Lung (tissue), 13 donors: ENCODE results near the gene LSM2. TPM values are rescaled to one million over a fixed set of nuclear protein-coding genes. Genes with fewer than 3 reads are reported as not detected.

Experiments
- ATAC-seq: fragments of 200-7000 bp; cut with Tn5 transposase; one replicate; pipeline ENCODE4 v1.9.1; 2020; ENCODE audit warnings: moderate number of reproducible peaks; ENCODE audit not compliant: insufficient read depth, low FRiP score
- DNase-seq, 3 donors: peaks; one replicate each; pipeline ENCODE4 v3.0.0-alpha.2; 2013 to 2017
- H3K27ac ChIP-seq, 2 donors: one replicate each; pipeline ENCODE4 v1.5.1; 2013; ENCODE audit warnings: mild to moderate bottlenecking in 2 of 2, moderate library complexity in 2 of 2, control low read depth in 1 of 2, inconsistent platforms in 1 of 2, low read depth in 1 of 2, low read length in 1 of 2
- H3K27me3 ChIP-seq, 3 donors: one replicate each; pipeline ENCODE4 v1.5.1; 2013; ENCODE audit warnings: low read length in 2 of 3; ENCODE audit not compliant: control insufficient read depth in 3 of 3, insufficient read depth in 3 of 3
- H3K36me3 ChIP-seq, 4 donors: one replicate each; pipeline ENCODE4 v1.5.1; 2013; ENCODE audit warnings: low read length in 4 of 4, mild to moderate bottlenecking in 1 of 4, moderate library complexity in 1 of 4; ENCODE audit not compliant: control insufficient read depth in 4 of 4, insufficient read depth in 4 of 4
- H3K4me1 ChIP-seq, 5 donors: one replicate each; pipeline ENCODE4 v1.5.1; 2013; ENCODE audit warnings: low read length in 5 of 5, mild to moderate bottlenecking in 2 of 5, moderate library complexity in 1 of 5; ENCODE audit not compliant: control insufficient read depth in 5 of 5, insufficient read depth in 5 of 5
- H3K4me3 ChIP-seq: one replicate; pipeline ENCODE4 v1.5.1; 2013; ENCODE audit warnings: mild to moderate bottlenecking, control low read depth, moderate library complexity
- H3K9ac ChIP-seq, 2 donors: one replicate each; pipeline ENCODE4 v1.5.1; 2013; ENCODE audit warnings: low read length in 2 of 2, control low read depth in 1 of 2; ENCODE audit not compliant: insufficient read depth in 1 of 2
- H3K9me3 ChIP-seq, 4 donors: one replicate each; pipeline ENCODE4 v1.5.1; 2013; ENCODE audit warnings: low read length in 3 of 4, mild to moderate bottlenecking in 1 of 4, moderate library complexity in 1 of 4; ENCODE audit not compliant: control insufficient read depth in 4 of 4, insufficient read depth in 3 of 4
- CTCF ChIP-seq: IDR thresholded peaks from 2 replicates; pipeline ENCODE4 v1.5.1; 2012; ENCODE audit warnings: mild to moderate bottlenecking; ENCODE audit errors: control extremely low read depth, extremely low read depth
- WGBS, 2 donors: extraction: QIAGEN DNeasy Blood & Tissue Kit; methylation state at CpG; one replicate each; pipeline ENCODE4 v1.1.7; 2013; 5-methylcytosine and 5-hydroxymethylcytosine counted together
- polyA plus RNA-seq, 2 donors: library from polyadenylated mRNA; stranded (reverse); fragments of 200-250 nt; gene quantifications; one replicate each; pipeline ENCODE4 v1.2.1, GENCODE V29; 2013
- small RNA-seq: library from RNA; depleted of rRNA; stranded (forward); fragments of <200 nt; gene quantifications from one replicate; pipeline ENCODE3, GENCODE V24; 2014; ENCODE audit warnings: low replicate concordance
- total RNA-seq, 2 donors: library from RNA; depleted of rRNA in 1 of 2; stranded (reverse); fragments of >200 nt in 1 of 2; gene quantifications; one replicate each; pipeline ENCODE4 v1.2.1, GENCODE V29; 2014 to 2021
- donor health status: control.
- donor health status: control.
- donor health status: Bipolar disorder and iron deficiency.
- donor health status: healthy.
- donor health status: DM: yes; HTN: yes; CAD: no.

LSM2 gene
- total and polyA plus RNA-seq, 4 donors: 22.0 to 66.7 (median 45.7) TPM

GRCh38 chr6:31752739-31753319 is 53.9 kb downstream of the LSM2 start:
- Histone ChIP-seq H3K27me3 (no peaks in the 10 kb centered on the region), H3K4me1 (no peaks in the 10 kb centered on the region), H3K27ac (no peak overlapping the region), H3K36me3 (peaks cover 0 to 1% (median 0%) of the 10 kb centered on the region in 4 donors), H3K9me3 (no peaks in the 10 kb centered on the region), H3K9ac (no peak overlapping the region), H3K4me3 (no peak overlapping the region)
- ATAC-seq: no peak
- TF ChIP-seq CTCF: no peak
- WGBS, 2 donors: 76 to 80% methylated on average over 8 of the region's 8 CpGs
- DNase-seq: no peak

GRCh38 chr6:31750411-31751022 is 56.2 kb downstream of the LSM2 start:
- H3K9ac ChIP-seq: no peak overlapping the region
- H3K27ac ChIP-seq: no peak overlapping the region
- no peaks in the 10 kb centered on the region for H3K9me3 ChIP-seq
- H3K27me3 ChIP-seq: no peaks in the 10 kb centered on the region
- H3K4me3 ChIP-seq: no peak overlapping the region
- no peaks in the 10 kb centered on the region for H3K4me1 ChIP-seq
- peaks cover 0 to 5% (median 2%) of the 10 kb centered on the region in 4 donors for H3K36me3 ChIP-seq
- DNase-seq (no peak), ATAC-seq (no peak)
- 89 to 97% methylated on average over 7 of the region's 7 CpGs for WGBS, 2 donors
- TF ChIP-seq CTCF: no peak

GRCh38 chr6:31749301-31750036 is 57.3 kb downstream of the LSM2 start:
- WGBS, 2 donors: 91 to 92% methylated on average over 8 of the region's 8 CpGs
- no peaks in the 10 kb centered on the region for H3K9me3 ChIP-seq
- H3K36me3 ChIP-seq: peaks cover 0 to 5% (median 2%) of the 10 kb centered on the region in 4 donors
- H3K27me3 ChIP-seq: no peaks in the 10 kb centered on the region
- DNase-seq (no peak), ATAC-seq (no peak)
- H3K4me1 ChIP-seq: no peaks in the 10 kb centered on the region
- H3K27ac ChIP-seq: no peak overlapping the region
- H3K9ac ChIP-seq: no peak overlapping the region
- no peak for TF ChIP-seq CTCF
- no peak overlapping the region for H3K4me3 ChIP-seq

Small RNA genes within 50 kb of the gene (small RNA-seq; reads per million reads assigned to genes)
- gene MSH5-SAPCD1 (not detected), gene RF00019 (not detected), gene RNU6-850P (not detected), gene SAPCD1 (not detected), gene SNORD48 (146 reads per million, percentile 98 among the genes with 10 or more reads in this experiment), gene SNORD52 (not detected)

Other genes with a start within 250 kb of the LSM2 start
Only the 30 nearest of the 40 such genes appear.
- 100 to 1,000 TPM; 164 to 259 TPM for gene BAG6, start 154.3 kb downstream of the LSM2 start, total RNA-seq
- 100 to 1,000 TPM; 189 to 322 TPM for gene BAG6, start 154.3 kb downstream of the LSM2 start, polyA plus RNA-seq
- 1 to 10 TPM; 1.3 to 2.5 TPM for gene APOM, start 151.1 kb downstream of the LSM2 start, total RNA-seq
- 1 to 10 TPM; 2.2 to 8.8 TPM for gene APOM, start 151.1 kb downstream of the LSM2 start, polyA plus RNA-seq
- gene C6orf47, start 146.2 kb downstream of the LSM2 start, total RNA-seq: 10 to 100 TPM; 18.9 to 26.8 TPM
- 10 to 100 TPM; 23.5 to 24.5 TPM for gene C6orf47, start 146.2 kb downstream of the LSM2 start, polyA plus RNA-seq
- 10 to 100 TPM; 13.3 to 16.6 TPM for gene GPANK1, start 142.0 kb downstream of the LSM2 start, total RNA-seq
- 10 to 100 TPM; 12.7 to 15.7 TPM for gene GPANK1, start 142.0 kb downstream of the LSM2 start, polyA plus RNA-seq
- 100 to 1,000 TPM; 114 to 123 TPM for gene CSNK2B, start 140.9 kb downstream of the LSM2 start, total RNA-seq
- 100 to 1,000 TPM; 150 to 154 TPM for gene CSNK2B, start 140.9 kb downstream of the LSM2 start, polyA plus RNA-seq
- gene LY6G5B, start 137.0 kb downstream of the LSM2 start, total RNA-seq: 10 to 100 TPM in 1 of 2 donors, 1 to 10 TPM in 1; 5.7 to 13.7 TPM
- 1 to 10 TPM; 7.6 to 8.8 TPM for gene LY6G5B, start 137.0 kb downstream of the LSM2 start, polyA plus RNA-seq
- gene LY6G5C, start 125.9 kb downstream of the LSM2 start, total RNA-seq: 1 to 10 TPM; 3.0 to 5.0 TPM
- gene LY6G5C, start 125.9 kb downstream of the LSM2 start, polyA plus RNA-seq: 1 to 10 TPM; 2.8 to 3.9 TPM
- 10 to 100 TPM; 49.5 to 57.7 TPM for gene ABHD16A, start 103.6 kb downstream of the LSM2 start, total RNA-seq
- gene ABHD16A, start 103.6 kb downstream of the LSM2 start, polyA plus RNA-seq: 10 to 100 TPM; 30.6 to 68.6 TPM
- under 1 TPM in 1 of 2 donors, not detected in 1; 0.21 TPM for gene LY6G6F, start 100.1 kb downstream of the LSM2 start, total RNA-seq
- 1 to 10 TPM in 1 of 2 donors, not detected in 1; 2.2 TPM for gene LY6G6F, start 100.1 kb downstream of the LSM2 start, polyA plus RNA-seq
- not detected for gene LY6G6D, start 91.6 kb downstream of the LSM2 start, total RNA-seq
- gene LY6G6D, start 91.6 kb downstream of the LSM2 start, polyA plus RNA-seq: not detected
- gene LY6G6C, start 85.2 kb downstream of the LSM2 start, total RNA-seq: not detected
- gene LY6G6C, start 85.2 kb downstream of the LSM2 start, polyA plus RNA-seq: under 1 TPM; 0.14 to 0.16 TPM
- gene MPIG6B, start 83.6 kb downstream of the LSM2 start, total RNA-seq: 1 to 10 TPM in 1 of 2 donors, under 1 TPM in 1; 0.64 to 1.1 TPM
- 1 to 10 TPM in 1 of 2 donors, under 1 TPM in 1; 0.45 to 2.3 TPM for gene MPIG6B, start 83.6 kb downstream of the LSM2 start, polyA plus RNA-seq
- 10 to 100 TPM; 60.3 to 80.0 TPM for gene DDAH2, start 77.7 kb downstream of the LSM2 start, total RNA-seq
- gene DDAH2, start 77.7 kb downstream of the LSM2 start, polyA plus RNA-seq: 100 to 1,000 TPM; 103 to 130 TPM
- gene CLIC1, start 70.4 kb downstream of the LSM2 start, total RNA-seq: 100 to 1,000 TPM; 231 to 368 TPM
- gene CLIC1, start 70.4 kb downstream of the LSM2 start, polyA plus RNA-seq: 100 to 1,000 TPM; 387 to 763 TPM
- 10 to 100 TPM; 11.6 to 17.8 TPM for gene MSH5, start 67.0 kb downstream of the LSM2 start, total RNA-seq
- 10 to 100 TPM in 1 of 2 donors, 1 to 10 TPM in 1; 4.5 to 15.1 TPM for gene MSH5, start 67.0 kb downstream of the LSM2 start, polyA plus RNA-seq
- 1 to 10 TPM; 1.7 to 4.4 TPM for gene SAPCD1, start 44.3 kb downstream of the LSM2 start, total RNA-seq
- gene SAPCD1, start 44.3 kb downstream of the LSM2 start, polyA plus RNA-seq: 1 to 10 TPM; 1.3 to 6.3 TPM
- 10 to 100 TPM in 1 of 2 donors, 1 to 10 TPM in 1; 4.6 to 14.2 TPM for gene VWA7, start 29.6 kb downstream of the LSM2 start, total RNA-seq
- 1 to 10 TPM; 2.2 to 6.7 TPM for gene VWA7, start 29.6 kb downstream of the LSM2 start, polyA plus RNA-seq
- 10 to 100 TPM; 32.2 to 95.4 TPM for gene VARS1, start 11.2 kb downstream of the LSM2 start, total RNA-seq
- gene VARS1, start 11.2 kb downstream of the LSM2 start, polyA plus RNA-seq: 10 to 100 TPM; 36.3 to 45.8 TPM
- 1 to 10 TPM; 1.9 to 2.3 TPM for gene HSPA1L, start 8.3 kb upstream of the LSM2 start, total RNA-seq
- 1 to 10 TPM; 1.0 to 1.2 TPM for gene HSPA1L, start 8.3 kb upstream of the LSM2 start, polyA plus RNA-seq
- gene HSPA1A, start 8.6 kb upstream of the LSM2 start, total RNA-seq: 1,000 to 10,000 TPM in 1 of 2 donors, 100 to 1,000 TPM in 1; 118 to 1,149 TPM
- 100 to 1,000 TPM in 1 of 2 donors, 10 to 100 TPM in 1; 90.6 to 161 TPM for gene HSPA1A, start 8.6 kb upstream of the LSM2 start, polyA plus RNA-seq
- gene HSPA1B, start 20.8 kb upstream of the LSM2 start, total RNA-seq: 1,000 to 10,000 TPM in 1 of 2 donors, 10 to 100 TPM in 1; 99.7 to 1,377 TPM
- gene HSPA1B, start 20.8 kb upstream of the LSM2 start, polyA plus RNA-seq: 10 to 100 TPM; 33.2 to 99.0 TPM
- gene NEU1, start 55.9 kb upstream of the LSM2 start, total RNA-seq: 10 to 100 TPM; 53.2 to 71.3 TPM
- 10 to 100 TPM; 69.6 to 82.5 TPM for gene NEU1, start 55.9 kb upstream of the LSM2 start, polyA plus RNA-seq
- 100 to 1,000 TPM in 1 of 2 donors, 10 to 100 TPM in 1; 66.4 to 121 TPM for gene SLC44A4, start 72.0 kb upstream of the LSM2 start, total RNA-seq
- 10 to 100 TPM; 22.2 to 33.0 TPM for gene SLC44A4, start 72.0 kb upstream of the LSM2 start, polyA plus RNA-seq
- gene EHMT2, start 90.7 kb upstream of the LSM2 start, total RNA-seq: 10 to 100 TPM; 37.6 to 43.4 TPM
- gene EHMT2, start 90.7 kb upstream of the LSM2 start, polyA plus RNA-seq: 10 to 100 TPM; 21.2 to 31.9 TPM
- 1 to 10 TPM; 6.4 to 7.3 TPM for gene ZBTB12, start 95.1 kb upstream of the LSM2 start, total RNA-seq
- 1 to 10 TPM; 2.8 to 3.9 TPM for gene ZBTB12, start 95.1 kb upstream of the LSM2 start, polyA plus RNA-seq
- 100 to 1,000 TPM in 1 of 2 donors, 10 to 100 TPM in 1; 28.6 to 194 TPM for gene C2, start 120.8 kb upstream of the LSM2 start, total RNA-seq
- 100 to 1,000 TPM in 1 of 2 donors, 10 to 100 TPM in 1; 69.1 to 230 TPM for gene C2, start 120.8 kb upstream of the LSM2 start, polyA plus RNA-seq
- 100 to 1,000 TPM; 212 to 255 TPM for gene CFB, start 139.1 kb upstream of the LSM2 start, total RNA-seq
- gene CFB, start 139.1 kb upstream of the LSM2 start, polyA plus RNA-seq: 100 to 1,000 TPM; 173 to 297 TPM
- gene NELFE, start 152.0 kb upstream of the LSM2 start, total RNA-seq: 10 to 100 TPM; 57.5 to 69.0 TPM
- gene NELFE, start 152.0 kb upstream of the LSM2 start, polyA plus RNA-seq: 10 to 100 TPM; 53.1 to 59.9 TPM
- 10 to 100 TPM; 28.1 to 70.6 TPM for gene SKIC2, start 152.2 kb upstream of the LSM2 start, total RNA-seq
- 10 to 100 TPM; 52.7 to 78.0 TPM for gene SKIC2, start 152.2 kb upstream of the LSM2 start, polyA plus RNA-seq
- gene DXO, start 165.2 kb upstream of the LSM2 start, total RNA-seq: 10 to 100 TPM; 11.9 to 18.7 TPM
- gene DXO, start 165.2 kb upstream of the LSM2 start, polyA plus RNA-seq: 10 to 100 TPM; 15.1 to 23.9 TPM